Spleen (tissue), 3 donors: ENCODE measurements around the gene PPP1R1B.

ENCODE experiments used
- POLR2A ChIP-seq, 3 donors: fragments of 450-650 bp; IDR thresholded peaks; one replicate each; pipeline ENCODE4 v1.5.1; 2017; ENCODE audit warnings: antibody characterized with exemption in 3 of 3, mild to moderate bottlenecking in 1 of 3
- POLR2AphosphoS5 ChIP-seq, 3 donors: sonication (generic); formaldehyde crosslinking; IDR thresholded peaks; one replicate each; pipeline ENCODE4 v1.5.1; 2017; ENCODE audit warnings: antibody characterized with exemption in 3 of 3

GRCh38 chr17:39677542-39678339, 51.0 kb downstream of the PPP1R1B start:
- TF ChIP-seq POLR2AphosphoS5 (IDR thresholded peaks at IDR 0.05) (no peak), POLR2A (IDR thresholded peaks at IDR 0.05) (no peak)
